ENCODE measurements around the gene MPDU1. TPM values are rescaled to one million over a fixed set of nuclear protein-coding genes. Genes with fewer than 3 reads are reported as not detected.

The MPDU1 gene
- total RNA-seq, 1 experiment from 2014 or later, result 34.6 TPM

- intact Hi-C loops (cut with micrococcal nuclease; ENCODE audit: unreplicated experiment), result no loop called here
- no peak for DNase-seq
- Mint-ChIP-seq H3K36me3 (ENCODE audit: insufficient read depth, unreplicated experiment) (peaks cover 46% of the 10 kb centered on the region), H3K27ac (ENCODE audit: unreplicated experiment) (no peak overlapping the region), H3K4me3 (ENCODE audit: low read depth, unreplicated experiment) (no peak overlapping the region), H3K27me3 (ENCODE audit: unreplicated experiment) (no peaks in the 10 kb centered on the region), H3K9me3 (ENCODE audit: low read depth, unreplicated experiment) (no peaks in the 10 kb centered on the region), H3K4me1 (ENCODE audit: low read depth, unreplicated experiment) (no peaks in the 10 kb centered on the region)
- CTCF ChIA-PET, result no interaction called here
- TF ChIP-seq CTCF (IDR thresholded peaks at IDR 0.05; ENCODE audit: unreplicated experiment), result no peak
- BruUV-seq (replicated peaks), result no TSS peak
Observed at GRCh38 chr17:7606280-7606679, 22.6 kb downstream of the MPDU1 start.

GRCh38 chr17:7610641-7611040 is 27.0 kb downstream of the MPDU1 start:
- CTCF ChIA-PET, result no interaction called here
- Mint-ChIP-seq H3K4me1 (ENCODE audit: low read depth, unreplicated experiment) (peaks cover 23% of the 10 kb centered on the region), H3K4me3 (ENCODE audit: low read depth, unreplicated experiment) (no peak overlapping the region), H3K9me3 (ENCODE audit: low read depth, unreplicated experiment) (no peaks in the 10 kb centered on the region), H3K27ac (ENCODE audit: unreplicated experiment) (no peak overlapping the region), H3K36me3 (ENCODE audit: insufficient read depth, unreplicated experiment) (peaks cover 32% of the 10 kb centered on the region), H3K27me3 (ENCODE audit: unreplicated experiment) (no peaks in the 10 kb centered on the region)
- no peak for DNase-seq
- no TSS peak for BruUV-seq (replicated peaks)
- intact Hi-C loops (cut with micrococcal nuclease; ENCODE audit: unreplicated experiment), result no loop called here
- TF ChIP-seq CTCF (IDR thresholded peaks at IDR 0.05; ENCODE audit: unreplicated experiment), result no peak

GRCh38 chr17:7611635-7612293 is 28.1 kb downstream of the MPDU1 start:
- peaks cover 28% of the 10 kb centered on the region for H3K36me3 Mint-ChIP-seq (ENCODE audit: insufficient read depth, unreplicated experiment)
- no peak for TF ChIP-seq CTCF (IDR thresholded peaks at IDR 0.05; ENCODE audit: unreplicated experiment)
- H3K4me3 Mint-ChIP-seq (ENCODE audit: low read depth, unreplicated experiment), result peak overlapping the region; percentile 78
- peak overlapping the region; percentile 11 for H3K27ac Mint-ChIP-seq (ENCODE audit: unreplicated experiment)
- peaks cover 23% of the 10 kb centered on the region for H3K4me1 Mint-ChIP-seq (ENCODE audit: low read depth, unreplicated experiment)
- no peaks in the 10 kb centered on the region for H3K27me3 Mint-ChIP-seq (ENCODE audit: unreplicated experiment)
- no TSS peak for BruUV-seq (replicated peaks)
- intact Hi-C loops (cut with micrococcal nuclease; ENCODE audit: unreplicated experiment), result no loop called here
- CTCF ChIA-PET, result no interaction called here
- no peaks in the 10 kb centered on the region for H3K9me3 Mint-ChIP-seq (ENCODE audit: low read depth, unreplicated experiment)
- DNase-seq, result no peak

- no peak for DNase-seq
- no peaks in the 10 kb centered on the region for H3K9me3 Mint-ChIP-seq (ENCODE audit: low read depth, unreplicated experiment)
- peaks cover 23% of the 10 kb centered on the region for H3K4me1 Mint-ChIP-seq (ENCODE audit: low read depth, unreplicated experiment)
- TF ChIP-seq CTCF (IDR thresholded peaks at IDR 0.05; ENCODE audit: unreplicated experiment), result no peak
- BruUV-seq (replicated peaks), result no TSS peak
- intact Hi-C loops (cut with micrococcal nuclease; ENCODE audit: unreplicated experiment), result no loop called here
- H3K27ac Mint-ChIP-seq (ENCODE audit: unreplicated experiment), result peak overlapping the region; percentile 11
- peak overlapping the region; percentile 78 for H3K4me3 Mint-ChIP-seq (ENCODE audit: low read depth, unreplicated experiment)
- peaks cover 28% of the 10 kb centered on the region for H3K36me3 Mint-ChIP-seq (ENCODE audit: insufficient read depth, unreplicated experiment)
- CTCF ChIA-PET, result no interaction called here
- H3K27me3 Mint-ChIP-seq (ENCODE audit: unreplicated experiment), result no peaks in the 10 kb centered on the region
Observed at GRCh38 chr17:7612294-7612640, 28.6 kb downstream of the MPDU1 start.

Measured in Calu3 (cell line).